GM19043 (cell line): ENCODE results near the gene GASK1A.

Experiments used
- ATAC-seq: cut with Tn5 transposase; IDR thresholded peaks from one replicate; pipeline ENCODE4 v1.9.1; 2021; ENCODE audit warnings: low read depth; ENCODE audit not compliant: unreplicated experiment

GASK1A gene

DNA sequence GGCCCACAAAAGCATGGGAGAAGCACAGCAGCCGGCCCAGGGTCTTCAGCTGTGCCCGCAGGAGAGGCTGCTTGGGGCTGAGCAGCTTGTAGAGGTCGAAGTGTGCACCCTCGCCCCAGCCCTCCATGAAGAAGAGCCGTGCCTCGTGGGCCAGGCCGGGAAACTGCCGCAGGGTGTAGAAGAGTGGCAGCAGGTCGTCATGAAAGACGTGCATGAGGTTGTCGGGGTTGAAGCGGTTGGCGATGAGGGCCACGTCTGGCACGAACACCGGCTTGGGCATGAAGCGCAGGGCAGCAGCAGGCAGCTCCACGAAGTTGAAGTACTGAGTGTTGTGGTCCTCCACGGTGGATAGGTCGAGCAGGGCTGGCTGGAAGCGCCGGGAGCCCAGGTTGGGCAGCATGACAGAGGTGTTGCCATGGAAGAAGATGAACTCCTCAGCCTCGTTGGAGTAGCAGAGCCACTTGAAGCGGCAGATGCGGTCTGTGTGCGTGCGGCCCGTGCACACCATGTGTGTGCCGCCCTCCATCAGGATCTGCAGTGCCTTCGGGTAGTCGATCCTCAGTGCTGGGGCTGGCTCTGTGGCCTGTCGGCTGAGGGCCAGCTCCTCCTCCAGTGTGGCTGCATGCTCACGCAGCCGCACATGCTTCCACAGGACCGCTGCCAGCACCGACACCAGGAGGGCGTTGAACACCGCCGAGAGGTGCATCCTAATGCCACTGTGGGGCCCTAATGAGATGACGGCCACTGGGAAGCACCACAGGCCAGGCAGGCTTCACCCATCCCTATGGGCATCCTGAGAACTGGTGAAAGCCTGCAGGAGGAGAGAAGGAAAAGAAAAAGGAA is 101.8 kb downstream of the GASK1A start:
- ATAC-seq: no peak

DNA sequence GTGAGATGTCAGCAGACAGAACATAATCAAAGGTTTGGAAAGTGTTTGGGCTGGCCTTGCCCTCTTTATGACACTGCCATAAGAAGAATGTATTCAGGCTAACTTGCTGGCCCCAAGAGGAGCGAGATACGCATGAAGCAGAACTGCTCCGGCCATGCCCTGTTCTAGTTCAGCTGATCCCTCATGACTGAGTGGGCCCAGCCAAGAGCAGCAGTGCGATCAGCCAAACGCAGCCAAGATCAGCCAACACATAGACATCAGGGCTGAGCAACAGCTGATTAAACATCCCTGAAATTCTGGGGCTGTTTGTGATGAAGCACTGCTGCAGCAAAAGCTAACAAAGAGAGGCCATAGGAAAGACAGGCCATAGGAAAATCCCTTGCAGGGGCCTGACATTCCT is 102.7 kb downstream of the GASK1A start:
- ATAC-seq: no peak

DNA sequence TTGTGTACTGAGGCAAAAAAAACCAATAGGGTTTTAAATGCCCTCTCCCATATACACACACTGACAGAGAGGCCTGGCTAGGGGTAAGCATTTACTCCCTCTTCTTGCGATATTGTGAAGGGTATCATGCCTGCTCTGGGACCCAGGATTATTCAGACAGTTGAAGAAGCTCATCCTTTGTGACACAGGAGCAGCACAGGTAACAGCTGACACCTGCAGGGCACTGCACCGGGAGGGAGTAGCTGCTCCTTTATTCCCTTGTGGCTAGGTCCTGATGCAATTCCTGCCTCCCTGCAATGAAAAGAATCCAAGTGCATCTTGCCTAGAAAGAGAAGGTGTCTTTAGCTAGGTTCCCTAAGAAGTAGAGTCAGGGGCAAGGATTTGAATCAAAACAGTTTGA is 103.3 kb downstream of the GASK1A start:
- ATAC-seq: no peak

DNA sequence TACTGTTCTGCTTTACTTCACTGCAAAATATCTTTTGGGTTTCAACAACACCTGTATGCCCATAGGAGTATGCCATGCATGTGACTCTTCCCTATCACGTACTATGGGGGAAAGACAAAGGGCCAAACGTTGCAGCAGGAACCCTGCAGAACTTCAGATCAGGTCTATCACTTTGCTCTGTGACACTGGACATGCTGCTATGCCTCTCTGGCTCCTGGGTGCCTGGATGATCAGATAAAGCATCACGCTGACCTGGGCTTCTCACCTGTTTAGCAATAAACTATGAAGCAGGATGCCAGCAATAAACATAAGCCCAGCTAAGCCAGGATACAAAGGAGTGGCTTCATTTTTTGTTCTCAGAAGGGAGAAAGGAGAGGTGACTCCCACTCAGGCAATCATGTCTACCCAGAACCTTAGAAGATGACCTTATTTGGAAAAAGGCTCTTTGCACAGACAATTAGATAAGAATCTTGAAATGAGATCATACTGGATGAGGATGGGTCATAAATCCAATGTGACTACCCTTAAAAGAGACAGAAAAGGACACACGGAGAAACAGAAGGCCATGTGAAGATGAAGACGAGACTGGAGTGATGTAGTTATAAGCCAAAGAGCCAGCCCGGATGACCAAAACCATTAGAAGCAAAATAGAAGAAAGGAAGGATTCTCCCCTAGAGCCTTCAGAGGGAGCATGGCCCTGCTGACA is 107.5 kb downstream of the GASK1A start:
- no peak for ATAC-seq

DNA sequence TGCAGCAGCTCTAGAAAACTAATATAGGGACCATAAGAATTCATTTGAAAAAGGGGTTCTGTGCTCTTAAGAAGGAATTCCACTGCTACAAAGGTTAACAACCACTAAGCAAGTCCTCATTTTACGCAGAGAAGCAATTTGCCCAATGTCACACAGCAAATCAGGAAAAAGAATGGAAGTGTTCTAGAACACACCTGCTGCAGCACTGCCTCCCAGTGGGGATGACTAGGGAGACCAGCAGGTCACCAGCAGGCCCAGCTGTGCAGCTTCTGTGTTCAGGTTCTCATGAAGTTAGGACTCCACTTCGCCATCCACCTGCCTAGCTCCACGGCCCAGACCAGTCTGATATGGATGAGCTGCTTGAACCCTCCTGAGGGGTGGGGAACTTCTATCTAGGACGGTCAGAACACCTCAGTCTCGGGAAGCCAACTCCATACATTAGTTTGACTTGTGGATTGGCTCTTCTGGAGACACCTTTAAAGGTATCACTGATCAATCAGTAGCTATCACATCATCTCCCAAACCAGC is 108.2 kb downstream of the GASK1A start:
- ATAC-seq: no peak

DNA sequence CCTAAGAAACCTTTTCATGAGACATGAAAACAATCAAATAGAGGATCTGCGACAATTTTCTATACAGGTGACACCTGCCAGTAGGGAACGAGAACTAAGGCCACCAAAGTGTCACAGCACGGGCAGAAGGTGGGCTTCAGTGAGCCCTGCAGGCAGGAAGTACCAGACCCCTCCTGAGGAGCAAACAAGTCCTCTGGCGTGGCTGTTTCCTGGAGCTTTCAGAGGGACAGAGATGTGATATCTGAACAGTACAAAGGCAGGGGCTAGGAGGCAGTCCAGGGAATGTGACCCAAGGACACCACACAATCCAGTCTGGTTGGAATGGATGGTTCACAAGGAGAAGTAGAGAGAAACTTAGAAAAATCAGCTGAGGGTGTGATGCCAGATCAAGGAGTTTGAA is 110.0 kb downstream of the GASK1A start:
- no peak for ATAC-seq

DNA sequence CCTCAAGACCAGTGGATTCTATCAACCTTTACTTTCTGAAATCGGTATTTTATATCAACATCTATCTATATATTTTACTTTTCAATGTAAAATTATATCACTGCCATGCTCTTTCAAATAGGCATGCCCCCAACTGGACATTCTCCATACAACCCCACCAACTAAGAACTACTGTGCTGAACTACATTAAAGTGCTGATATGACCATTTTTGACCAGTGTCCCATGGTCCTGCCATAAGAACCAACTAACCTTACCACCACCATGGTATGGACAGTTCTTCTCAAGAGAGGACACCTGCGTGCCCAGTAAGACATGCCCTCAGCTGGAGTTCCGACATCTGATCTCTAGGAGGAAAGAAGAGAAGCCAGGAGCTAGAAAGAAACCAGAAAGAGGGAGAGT is 111.1 kb downstream of the GASK1A start:
- no peak for ATAC-seq

DNA sequence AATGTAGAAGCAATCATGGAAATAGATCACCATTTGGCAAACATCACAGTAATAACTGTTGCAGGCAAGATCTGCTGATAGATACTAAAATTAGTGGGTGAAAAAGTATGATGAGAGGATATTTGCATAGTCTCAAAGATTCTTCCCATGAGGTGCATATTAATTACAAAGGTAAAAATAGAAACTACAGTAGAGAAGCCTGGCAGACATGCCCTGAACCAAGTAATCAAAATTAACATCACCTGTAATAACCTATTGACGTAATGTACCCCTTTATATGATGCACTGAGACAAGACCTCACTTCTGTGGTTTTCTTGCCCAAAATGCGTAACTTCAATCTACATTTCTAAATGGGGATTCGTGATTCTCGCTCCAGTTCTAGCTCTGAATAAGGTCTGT is 112.4 kb downstream of the GASK1A start:
- no peak for ATAC-seq

DNA sequence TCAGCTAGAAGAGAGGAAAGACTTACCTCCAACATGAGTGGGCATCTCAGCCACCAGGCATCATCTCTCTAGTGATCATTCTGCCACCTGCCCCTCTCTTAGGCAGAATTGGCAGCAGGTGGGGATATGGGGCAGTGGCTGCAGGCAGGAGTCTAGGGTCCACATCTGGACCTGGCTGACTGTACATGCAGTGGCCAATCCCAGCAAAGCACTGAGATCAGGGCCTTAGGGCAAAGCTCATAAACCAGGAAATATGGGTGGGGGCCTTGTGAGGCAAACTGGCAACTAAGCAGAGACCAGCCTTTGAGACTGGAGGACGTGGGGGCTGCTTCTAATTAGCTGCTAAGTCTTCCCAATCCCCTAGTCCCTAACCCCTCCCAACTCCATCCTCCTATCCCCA is 113.9 kb downstream of the GASK1A start:
- ATAC-seq: no peak

DNA sequence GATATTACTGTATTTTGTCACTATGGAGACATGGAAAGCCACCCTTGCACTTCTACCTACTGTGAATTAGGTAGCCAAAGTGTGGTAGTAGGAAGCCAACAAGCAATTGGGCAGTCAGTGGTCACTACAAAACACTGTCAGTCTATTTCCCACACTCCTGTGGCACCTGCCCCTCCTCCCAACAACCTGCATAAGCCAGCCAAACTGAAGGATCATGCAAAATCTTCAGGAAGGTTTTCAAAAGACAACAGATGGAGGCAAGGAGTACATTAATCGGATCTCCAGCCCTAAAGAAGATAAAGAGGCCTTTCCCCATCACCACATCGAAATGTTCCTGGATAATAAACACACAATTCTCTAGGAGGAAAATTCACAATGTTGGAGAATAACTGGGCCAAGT is 114.9 kb downstream of the GASK1A start:
- no peak for ATAC-seq

DNA sequence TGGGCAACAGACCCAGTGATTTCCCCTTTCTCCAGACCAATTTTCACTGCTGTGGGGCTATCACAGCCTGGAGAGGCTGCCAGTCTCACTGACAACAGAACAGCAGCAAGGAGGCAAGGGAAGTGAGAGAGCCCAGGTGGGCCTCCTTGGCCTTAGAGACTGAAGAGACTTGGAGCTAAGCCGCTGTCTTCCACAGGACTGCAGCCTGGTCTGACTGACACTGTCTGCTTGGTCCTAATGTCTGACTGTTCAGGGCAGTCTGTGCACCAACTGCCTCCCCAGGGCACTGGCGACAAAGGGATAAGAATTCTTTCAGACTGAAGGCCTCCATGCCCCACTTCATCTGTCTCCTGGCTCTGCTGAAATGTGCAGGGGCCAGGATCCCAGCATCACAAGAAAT is 115.3 kb downstream of the GASK1A start:
- ATAC-seq: no peak

DNA sequence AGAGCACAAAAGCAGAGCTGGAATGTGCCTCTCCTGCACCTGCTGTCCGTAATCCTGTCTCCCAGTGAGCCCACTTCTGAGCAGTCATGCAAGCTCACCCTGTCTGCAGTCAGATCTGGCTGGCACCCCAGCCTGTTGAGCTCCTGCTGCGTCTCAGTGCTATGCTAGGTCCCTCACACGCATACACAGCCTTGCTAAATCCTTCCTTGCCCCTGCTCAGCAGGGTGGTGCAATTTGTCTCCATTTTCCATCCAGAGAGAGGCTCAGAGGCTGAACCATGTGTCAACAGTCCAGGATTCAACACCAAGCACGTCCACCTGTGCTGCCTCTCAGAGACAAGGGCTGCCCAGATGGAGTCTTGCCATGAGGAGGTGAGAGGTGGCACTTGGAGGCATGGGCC is 115.7 kb downstream of the GASK1A start:
- ATAC-seq: no peak

DNA sequence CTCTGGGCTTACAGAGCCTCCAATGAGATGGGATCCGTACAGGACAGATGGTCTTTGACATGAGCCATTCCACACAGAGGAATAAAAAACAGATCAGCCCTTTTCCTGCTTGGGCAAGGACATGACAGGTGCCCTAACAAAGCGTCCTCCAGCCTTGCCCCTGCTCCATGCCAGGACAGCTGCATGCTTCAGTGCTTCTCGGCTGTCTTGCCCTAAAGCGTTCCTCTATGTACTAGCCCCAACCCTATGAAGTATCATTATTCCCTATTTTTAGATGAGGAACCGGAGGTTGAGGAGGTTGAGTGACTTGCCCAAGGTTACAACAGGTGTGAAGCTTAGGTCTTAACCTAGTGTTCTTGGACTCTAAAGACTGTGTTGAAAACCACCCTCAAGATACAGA is 116.3 kb downstream of the GASK1A start:
- no peak for ATAC-seq

DNA sequence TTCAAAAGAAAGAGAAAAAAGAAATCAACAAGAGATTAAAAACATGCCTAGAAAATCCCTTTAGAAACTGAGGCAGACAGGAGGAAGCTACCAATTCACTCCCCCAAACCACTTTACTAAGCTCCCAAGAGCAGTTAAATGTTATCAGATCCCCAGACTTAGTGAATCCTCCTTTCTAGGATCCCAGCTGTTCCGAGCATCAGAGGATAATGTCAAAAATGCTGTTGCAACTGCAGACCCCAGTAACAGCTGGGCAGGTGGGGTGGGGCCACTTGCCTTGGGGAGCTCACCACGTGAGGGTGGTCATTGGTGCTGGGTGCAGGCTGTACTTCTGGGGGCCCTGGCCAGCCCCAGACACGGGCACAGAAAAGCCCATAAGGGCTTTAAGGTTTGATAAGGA is 117.7 kb downstream of the GASK1A start:
- ATAC-seq: no peak

DNA sequence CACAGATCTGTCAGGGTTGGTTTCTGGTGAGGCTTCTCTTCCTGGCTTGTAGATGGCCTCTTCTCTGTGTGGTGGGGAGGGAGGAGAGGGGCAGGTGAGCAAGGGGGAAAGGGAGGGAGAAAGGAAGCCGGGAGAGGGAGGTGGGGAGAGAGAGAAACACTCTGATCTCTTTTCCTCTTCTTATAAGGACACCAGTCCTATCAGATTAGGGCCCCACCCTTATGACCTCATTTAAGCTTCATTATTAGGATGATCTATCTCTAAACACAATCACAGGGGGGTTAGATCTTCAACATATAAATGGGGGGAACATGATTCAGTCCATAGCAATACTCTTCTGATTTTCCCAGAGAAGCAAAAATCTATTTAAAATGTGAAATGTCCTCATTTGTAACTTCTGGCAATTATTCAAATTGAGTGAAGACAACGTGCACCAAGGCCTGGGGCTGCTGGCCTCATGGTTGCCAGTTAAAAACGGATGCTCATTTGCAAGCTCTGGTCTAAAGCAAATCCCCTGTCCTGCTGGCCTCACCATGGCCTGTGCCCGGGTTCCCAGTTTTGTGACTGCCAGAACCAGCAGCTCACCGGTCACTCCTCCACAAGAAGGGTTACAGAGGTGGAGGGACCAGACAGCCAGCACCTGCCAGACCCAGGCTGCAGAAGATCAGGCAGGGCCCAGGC is 118.4 kb downstream of the GASK1A start:
- no peak for ATAC-seq

DNA sequence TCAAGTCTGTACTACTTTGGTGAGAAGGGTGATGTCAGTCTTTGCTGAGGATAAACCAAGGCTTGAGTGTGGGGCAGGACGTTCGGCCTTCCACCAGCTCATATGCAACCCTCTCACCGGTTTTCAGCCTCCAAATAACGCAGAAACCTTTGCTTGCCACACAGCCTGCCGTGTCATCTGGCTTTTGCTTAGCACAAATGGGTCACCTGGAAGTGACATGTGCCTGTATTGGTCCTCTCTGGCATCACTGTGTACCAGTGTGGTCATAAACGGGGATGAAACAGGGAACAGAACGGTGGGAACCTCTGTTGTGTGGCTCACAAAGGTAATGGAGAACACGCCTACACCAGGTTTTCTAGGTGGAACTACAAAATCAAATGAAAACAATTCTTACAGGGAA is 119.7 kb downstream of the GASK1A start:
- ATAC-seq: no peak

DNA sequence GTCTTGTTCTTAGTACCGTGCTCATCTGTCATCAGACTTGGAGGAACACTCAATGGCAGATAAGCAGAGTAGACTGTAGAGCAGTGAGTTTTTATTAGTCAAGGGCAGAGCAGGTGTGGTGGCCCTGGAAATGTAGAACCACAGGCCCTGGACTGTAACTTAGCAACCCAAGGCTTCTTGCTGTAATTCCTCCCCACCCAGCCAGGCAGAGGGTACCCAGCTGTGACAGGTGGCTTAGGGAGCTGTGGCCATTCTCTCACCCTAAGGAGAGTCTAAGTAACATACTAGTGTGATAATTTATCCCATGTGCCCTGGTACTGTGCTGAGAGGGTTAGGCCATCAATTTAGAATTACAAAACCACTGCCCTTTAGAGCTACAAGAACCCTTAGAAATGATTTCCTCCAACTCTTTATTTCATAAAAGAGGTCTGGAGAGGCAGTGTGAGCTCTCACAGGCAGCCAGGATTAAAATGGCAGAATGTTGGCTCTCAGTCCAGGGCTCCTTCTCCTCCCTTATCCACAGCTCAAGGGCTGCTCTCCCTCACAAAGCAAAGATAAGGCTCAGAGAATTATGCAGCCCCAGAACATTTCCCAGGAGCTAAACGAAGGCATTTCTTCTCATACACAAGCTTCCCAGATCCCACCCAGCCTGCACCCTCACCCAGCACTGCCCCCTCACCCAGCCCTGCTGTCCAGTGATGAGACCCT is 123.8 kb downstream of the GASK1A start:
- ATAC-seq: no peak

DNA sequence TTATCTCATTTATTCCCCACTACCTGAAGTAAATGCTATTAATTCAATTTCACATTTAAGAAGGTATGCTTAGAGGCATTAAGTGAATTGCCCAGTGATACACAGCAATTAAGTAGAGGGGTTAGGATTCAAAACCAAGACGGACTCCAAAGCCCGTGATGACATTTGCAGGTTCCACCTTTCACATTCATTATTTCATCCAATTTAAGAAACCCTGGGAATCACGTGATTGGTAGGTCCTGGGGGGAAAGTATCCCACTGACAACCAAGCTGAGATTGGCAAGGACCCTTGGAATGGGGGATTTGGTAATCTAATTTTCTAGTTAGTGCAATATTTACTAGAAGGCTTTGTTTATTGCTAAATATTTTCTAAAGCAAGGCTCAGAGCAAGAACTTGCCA is 124.9 kb downstream of the GASK1A start:
- ATAC-seq: no peak

DNA sequence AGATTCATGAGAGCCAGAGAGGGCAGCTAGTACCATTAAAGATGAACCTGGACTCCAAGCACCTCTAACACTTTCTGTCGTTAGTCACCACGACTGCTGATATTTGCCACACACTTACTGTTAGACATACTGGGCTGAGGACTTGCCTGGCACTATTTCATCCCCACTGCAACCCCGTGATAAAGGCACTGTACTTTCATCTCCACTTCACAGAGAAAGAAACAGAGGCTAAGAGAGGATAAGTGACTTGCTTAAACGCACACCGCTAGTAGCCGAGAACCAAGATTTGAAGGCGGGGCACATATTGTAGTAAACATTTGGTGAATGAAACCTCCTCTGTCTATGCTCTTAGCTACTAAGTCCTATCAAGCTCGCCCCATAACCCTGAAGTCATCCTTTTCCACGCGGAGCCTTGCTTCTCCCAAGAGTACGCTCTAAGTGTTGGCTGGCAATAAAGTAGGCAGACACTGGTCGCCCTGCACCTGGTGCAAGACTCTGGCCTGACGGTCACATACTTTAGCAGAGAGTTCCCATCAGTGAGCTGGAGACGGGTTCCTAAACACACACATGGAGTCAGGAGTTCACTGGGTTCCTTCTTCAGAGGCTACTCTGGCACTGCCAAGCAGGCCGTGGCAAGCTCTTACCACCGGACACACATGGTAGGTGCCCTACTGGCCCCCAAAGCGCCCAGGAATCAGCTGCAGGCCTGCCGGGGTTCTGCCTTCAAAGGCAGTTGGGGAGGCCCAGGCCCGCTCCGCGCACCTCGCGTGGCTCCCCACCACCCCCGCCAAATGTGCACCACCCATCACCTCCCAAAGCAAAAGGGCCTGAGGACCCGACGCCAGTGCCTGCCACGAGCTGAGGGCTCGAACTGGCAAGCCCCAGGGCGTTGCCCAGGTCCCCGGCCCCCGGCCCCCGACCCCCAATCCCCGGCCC is 125.8 kb downstream of the GASK1A start:
- ATAC-seq: no peak
